GM21447 (cell line): ENCODE measurements around the gene ANKRD13B.

Experiments
- ATAC-seq: cut with Tn5 transposase; IDR thresholded peaks from one replicate; pipeline ENCODE4 v1.9.1; 2021; ENCODE audit not compliant: unreplicated experiment

Gene ANKRD13B

GRCh38 chr17:29593591-29594518 lies 923 bp downstream of the ANKRD13B start:
- ATAC-seq, result no peak

GRCh38 chr17:29594519-29595090 lies 1.7 kb downstream of the ANKRD13B start:
- no peak for ATAC-seq

- no peak for ATAC-seq
These were observed 2.4 kb downstream of the ANKRD13B start for GRCh38 chr17:29595107-29595942.

GRCh38 chr17:29595943-29596774 lies 3.2 kb downstream of the ANKRD13B start:
- ATAC-seq, result no peak

- no peak for ATAC-seq
These were observed 3.9 kb downstream of the ANKRD13B start for GRCh38 chr17:29596811-29597210.

GRCh38 chr17:29597361-29598172 lies 4.6 kb downstream of the ANKRD13B start:
- ATAC-seq, result no peak

- ATAC-seq, result no peak
These were observed 10.3 kb downstream of the ANKRD13B start for GRCh38 chr17:29603109-29603674.

- ATAC-seq, result no peak
These were observed 14.7 kb downstream of the ANKRD13B start for GRCh38 chr17:29607557-29608195.

GRCh38 chr17:29608986-29609385 lies 16.1 kb downstream of the ANKRD13B start:
- no peak for ATAC-seq

GRCh38 chr17:29610395-29610794 lies 17.5 kb downstream of the ANKRD13B start:
- ATAC-seq, result no peak

GRCh38 chr17:29611351-29612093 lies 18.6 kb downstream of the ANKRD13B start:
- no peak for ATAC-seq

- ATAC-seq, result no peak
These were observed 19.1 kb downstream of the ANKRD13B start for GRCh38 chr17:29612094-29612403.

- no peak for ATAC-seq
These were observed 19.7 kb downstream of the ANKRD13B start for GRCh38 chr17:29612404-29613280.

- no peak for ATAC-seq
These were observed 20.5 kb downstream of the ANKRD13B start for GRCh38 chr17:29613352-29613837.

- no peak for ATAC-seq
These were observed 20.9 kb downstream of the ANKRD13B start for GRCh38 chr17:29613856-29614255.

GRCh38 chr17:29614349-29615047 lies 21.6 kb downstream of the ANKRD13B start:
- ATAC-seq, result no peak

GRCh38 chr17:29615048-29615385 lies 22.1 kb downstream of the ANKRD13B start:
- no peak for ATAC-seq
